Hepatocyte (in vitro differentiated cells): ENCODE measurements around the gene AOPEP. TPM values are rescaled to one million over a fixed set of nuclear protein-coding genes. Genes with fewer than 3 reads are reported as not detected.

Source experiments
- DNase-seq: peaks from one replicate; pipeline ENCODE4 v3.0.0-alpha.2; 2016; ENCODE audit warnings: low spot score
- H2AFZ ChIP-seq: fragments of 200-600 bp; sonication (generic); 2 replicates; pipeline ENCODE4 v1.6.0; 2016; ENCODE audit warnings: antibody characterized with exemption, mild to moderate bottlenecking
- H3K27ac ChIP-seq: fragments of 200-600 bp; sonication (generic); 2 replicates; pipeline ENCODE4 v1.5.1; 2016; ENCODE audit warnings: mild to moderate bottlenecking
- H3K27me3 ChIP-seq: fragments of 200-600 bp; sonication (generic); 2 replicates; pipeline ENCODE4 v1.6.1; 2016
- H3K36me3 ChIP-seq: fragments of 200-600 bp; sonication (generic); replicated peaks from 2 replicates; pipeline ENCODE4 v1.5.1; 2016; ENCODE audit warnings: low read depth; ENCODE audit not compliant: insufficient read depth
- H3K4me1 ChIP-seq: fragments of 200-600 bp; sonication (generic); 2 replicates; pipeline ENCODE4 v1.5.1; 2016; ENCODE audit warnings: mild to moderate bottlenecking, moderate library complexity; ENCODE audit not compliant: insufficient read depth
- H3K4me2 ChIP-seq: fragments of 200-600 bp; sonication (generic); 2 replicates; pipeline ENCODE4 v1.6.0; 2016
- H3K4me3 ChIP-seq: fragments of 200-600 bp; sonication (generic); 2 replicates; pipeline ENCODE4 v1.5.1; 2016; ENCODE audit warnings: mild to moderate bottlenecking
- H3K79me2 ChIP-seq: fragments of 200-600 bp; sonication (generic); 2 replicates; pipeline ENCODE4 v1.6.0; 2017; ENCODE audit warnings: mild to moderate bottlenecking
- H3K9me2 ChIP-seq: fragments of 200-600 bp; sonication (generic); replicated peaks from 2 replicates; pipeline ENCODE4 v1.6.0; 2017; ENCODE audit warnings: mild to moderate bottlenecking; ENCODE audit not compliant: insufficient read depth
- H3K9me3 ChIP-seq: fragments of 200-600 bp; sonication (generic); 2 replicates; pipeline ENCODE4 v1.5.1; 2016; ENCODE audit warnings: low read depth, mild to moderate bottlenecking
- H4K20me1 ChIP-seq: fragments of 200-600 bp; sonication (generic); 2 replicates; pipeline ENCODE4 v1.6.0; 2016; ENCODE audit warnings: mild to moderate bottlenecking; ENCODE audit not compliant: insufficient read depth, poor library complexity, severe bottlenecking
- CTCF ChIP-seq: fragments of 200-600 bp; sonication (generic); IDR thresholded peaks from 2 replicates; pipeline ENCODE4 v1.5.1; 2016; ENCODE audit warnings: antibody characterized with exemption, mild to moderate bottlenecking; ENCODE audit not compliant: poor library complexity
- EZH2 ChIP-seq: fragments of 200-600 bp; sonication (generic); IDR thresholded peaks from 2 replicates; pipeline ENCODE4 v1.6.1; 2016; ENCODE audit warnings: antibody characterized with exemption, mild to moderate bottlenecking, borderline replicate concordance
- EZH2phosphoT487 ChIP-seq: fragments of 200-600 bp; sonication (generic); IDR thresholded peaks from one replicate; pipeline ENCODE4 v1.6.1; 2018; ENCODE audit warnings: antibody characterized with exemption, mild to moderate bottlenecking, low read depth, moderate library complexity; ENCODE audit not compliant: unreplicated experiment, severe bottlenecking
- WGBS: methylation state at CpG from one replicate; pipeline ENCODE4 v1.1.6; 2016; ENCODE audit warnings: low lambda C conversion rate; ENCODE audit errors: missing lambda C conversion rate; 5-methylcytosine and 5-hydroxymethylcytosine counted together
- polyA plus RNA-seq: library from polyadenylated mRNA; unstranded; fragments of >200 nt; fragmentation: Nextera tagmentation; extraction: Ambion mirVana; gene quantifications from 2 replicates; pipeline ENCODE4 v1.2.1, GENCODE V29; 2016
- total RNA-seq: library from RNA; depleted of rRNA; stranded (reverse); fragments of >200 nt; gene quantifications from 2 replicates; pipeline ENCODE4 v1.2.3, GENCODE V29; 2014

The AOPEP gene
- total and polyA plus RNA-seq, 2 experiments from 2014 or later, result 82.8 to 101 TPM

GRCh38 chr9:94805051-94805489 lies 78.6 kb downstream of the AOPEP start:
- H3K4me1 ChIP-seq, result peaks cover 46% of the 10 kb centered on the region
- no peaks in the 10 kb centered on the region for H3K9me3 ChIP-seq
- no peaks in the 10 kb centered on the region for H3K36me3 ChIP-seq
- DNase-seq, result no peak
- no peak overlapping the region for H3K4me2 ChIP-seq
- WGBS, result 72% methylated on average over 8 of the region's 8 CpGs
- no peaks in the 10 kb centered on the region for H4K20me1 ChIP-seq
- H3K79me2 ChIP-seq, result peaks cover 17% of the 10 kb centered on the region
- no peaks in the 10 kb centered on the region for H3K9me2 ChIP-seq
- no peaks in the 10 kb centered on the region for H3K27me3 ChIP-seq
- no peak for TF ChIP-seq EZH2phosphoT487
- no peak for TF ChIP-seq CTCF
- no peak for TF ChIP-seq EZH2
- H3K4me3 ChIP-seq, result no peak overlapping the region
- H3K27ac ChIP-seq, result peak overlapping the region; percentile 72
- H2AFZ ChIP-seq, result no peak overlapping the region

GRCh38 chr9:94805585-94805984 lies 79.1 kb downstream of the AOPEP start:
- H3K27me3 ChIP-seq, result no peaks in the 10 kb centered on the region
- no peaks in the 10 kb centered on the region for H4K20me1 ChIP-seq
- no peaks in the 10 kb centered on the region for H3K9me2 ChIP-seq
- H3K79me2 ChIP-seq, result peaks cover 17% of the 10 kb centered on the region
- H3K4me2 ChIP-seq, result peak overlapping the region; percentile 36
- WGBS, result 19% methylated on average over 3 of the region's 3 CpGs
- no peaks in the 10 kb centered on the region for H3K36me3 ChIP-seq
- peak overlapping the region; percentile 85 for H3K27ac ChIP-seq
- TF ChIP-seq EZH2phosphoT487, result no peak
- TF ChIP-seq CTCF, result no peak
- TF ChIP-seq EZH2, result no peak
- H3K4me3 ChIP-seq, result no peak overlapping the region
- peak; percentile 66 for DNase-seq
- H3K9me3 ChIP-seq, result no peaks in the 10 kb centered on the region
- H2AFZ ChIP-seq, result no peak overlapping the region
- peaks cover 41% of the 10 kb centered on the region for H3K4me1 ChIP-seq

GRCh38 chr9:94806307-94806893 lies 79.9 kb downstream of the AOPEP start:
- no peak for TF ChIP-seq EZH2
- no peak for TF ChIP-seq EZH2phosphoT487
- TF ChIP-seq CTCF, result no peak
- Histone ChIP-seq H4K20me1 (no peaks in the 10 kb centered on the region), H3K36me3 (no peaks in the 10 kb centered on the region), H3K27me3 (no peaks in the 10 kb centered on the region), H3K4me1 (peaks cover 36% of the 10 kb centered on the region), H3K79me2 (peaks cover 19% of the 10 kb centered on the region), H3K9me2 (no peaks in the 10 kb centered on the region), H2AFZ (no peak overlapping the region), H3K27ac (peak overlapping the region; percentile 85), H3K4me3 (no peak overlapping the region), H3K9me3 (no peaks in the 10 kb centered on the region), H3K4me2 (peak overlapping the region; percentile 36)
- peak; percentile 37 for DNase-seq
- WGBS, result 92% methylated on average over 3 of the region's 3 CpGs
